Mononuclear cell (primary cell): Measurements from ENCODE around the gene DENND10. TPM values are rescaled to one million over a fixed set of nuclear protein-coding genes. Genes with fewer than 3 reads are reported as not detected.
A peak's percentile ranks its signal among the peaks of the same experiment; 100 is the strongest.
"Not testable (repeated sequence)": the region's sequence is repeated elsewhere in the genome, so short reads cannot be mapped to it uniquely, and the experiment has no call there.

Source experiments
- H3K27me3 ChIP-seq: 2 replicates; pipeline ENCODE4 v1.6.0; 2011; ENCODE audit warnings: low read length, control low read depth; ENCODE audit not compliant: insufficient read depth
- H3K4me1 ChIP-seq: 2 replicates; pipeline ENCODE4 v1.5.1; 2011; ENCODE audit warnings: mild to moderate bottlenecking, low read length, control low read depth; ENCODE audit not compliant: insufficient read depth
- H3K4me3 ChIP-seq: 2 replicates; pipeline ENCODE4 v1.5.1; 2011; ENCODE audit warnings: mild to moderate bottlenecking, low read length, moderate library complexity
- H3K9me3 ChIP-seq: 2 replicates; pipeline ENCODE4 v1.5.1; 2011; ENCODE audit warnings: low read depth, mild to moderate bottlenecking, control low read depth, low read length
- total RNA-seq: library from RNA; depleted of rRNA; stranded (reverse); fragments of >200 nt; gene quantifications from one replicate; pipeline ENCODE4 v1.2.3, GENCODE V29; 2012

Gene DENND10
- total RNA-seq, 1 donor = 40.8 TPM

- Histone ChIP-seq H3K9me3 (no peaks in the 10 kb centered on the region), H3K4me1 (peaks cover 44% of the 10 kb centered on the region), H3K27me3 (no peaks in the 10 kb centered on the region), H3K4me3 (no peak overlapping the region)
Observed at GRCh38 chr10:119087271-119087882, 16.5 kb upstream of the DENND10 start.

- no peaks in the 10 kb centered on the region for H3K9me3 ChIP-seq
- H3K27me3 ChIP-seq = no peaks in the 10 kb centered on the region
- no peak overlapping the region for H3K4me3 ChIP-seq
- peaks cover 51% of the 10 kb centered on the region for H3K4me1 ChIP-seq
Observed at GRCh38 chr10:119090026-119090795, 13.7 kb upstream of the DENND10 start.

GRCh38 chr10:119090968-119091367 lies 12.9 kb upstream of the DENND10 start:
- no peaks in the 10 kb centered on the region for H3K9me3 ChIP-seq
- H3K4me3 ChIP-seq = no peak overlapping the region
- no peaks in the 10 kb centered on the region for H3K27me3 ChIP-seq
- peaks cover 51% of the 10 kb centered on the region for H3K4me1 ChIP-seq

GRCh38 chr10:119095640-119096039 lies 8.3 kb upstream of the DENND10 start:
- no peaks in the 10 kb centered on the region for H3K27me3 ChIP-seq
- no peaks in the 10 kb centered on the region for H3K9me3 ChIP-seq
- H3K4me1 ChIP-seq = peaks cover 32% of the 10 kb centered on the region
- H3K4me3 ChIP-seq = no peak overlapping the region

- H3K27me3 ChIP-seq, H3K9me3 ChIP-seq, H3K4me3 ChIP-seq: not testable (repeated sequence)
- peaks cover 22% of the 10 kb centered on the region for H3K4me1 ChIP-seq
Observed at GRCh38 chr10:119096641-119097415, 7.1 kb upstream of the DENND10 start.

- Histone ChIP-seq H3K4me3 (no peak overlapping the region), H3K9me3 (no peaks in the 10 kb centered on the region), H3K4me1 (peaks cover 9% of the 10 kb centered on the region), H3K27me3 (no peaks in the 10 kb centered on the region)
Observed at GRCh38 chr10:119098576-119098975, 5.3 kb upstream of the DENND10 start.

GRCh38 chr10:119100434-119101238 lies 3.3 kb upstream of the DENND10 start:
- Histone ChIP-seq H3K4me1 (peaks cover 20% of the 10 kb centered on the region), H3K4me3 (no peak overlapping the region), H3K27me3 (no peaks in the 10 kb centered on the region), H3K9me3 (no peaks in the 10 kb centered on the region)

- Histone ChIP-seq H3K4me3 (no peak overlapping the region), H3K9me3 (no peaks in the 10 kb centered on the region), H3K4me1 (peaks cover 29% of the 10 kb centered on the region), H3K27me3 (no peaks in the 10 kb centered on the region)
Observed at GRCh38 chr10:119101366-119102098, 2.4 kb upstream of the DENND10 start.

- peaks cover 45% of the 10 kb centered on the region for H3K4me1 ChIP-seq
- H3K4me3 ChIP-seq = no peak overlapping the region
- H3K27me3 ChIP-seq = no peaks in the 10 kb centered on the region
- no peaks in the 10 kb centered on the region for H3K9me3 ChIP-seq
Observed at GRCh38 chr10:119103241-119103902, 541 bp upstream of the DENND10 start.

- Histone ChIP-seq H3K4me3 (peak overlapping the region; percentile 59), H3K27me3 (no peaks in the 10 kb centered on the region), H3K9me3 (no peaks in the 10 kb centered on the region), H3K4me1 (peaks cover 55% of the 10 kb centered on the region)
Observed at GRCh38 chr10:119104654-119105015, 722 bp downstream of the DENND10 start.

- Histone ChIP-seq H3K27me3 (no peaks in the 10 kb centered on the region), H3K4me1 (peaks cover 55% of the 10 kb centered on the region), H3K9me3 (no peaks in the 10 kb centered on the region), H3K4me3 (peak overlapping the region; percentile 59)
Observed at GRCh38 chr10:119105155-119105554, 1.2 kb downstream of the DENND10 start.

GRCh38 chr10:119105899-119106298 lies 2.0 kb downstream of the DENND10 start:
- not testable (repeated sequence) for H3K9me3 ChIP-seq, H3K27me3 ChIP-seq, H3K4me3 ChIP-seq
- H3K4me1 ChIP-seq = peaks cover 50% of the 10 kb centered on the region

GRCh38 chr10:119107106-119107505 lies 3.2 kb downstream of the DENND10 start:
- not testable (repeated sequence) for H3K9me3 ChIP-seq, H3K4me3 ChIP-seq, H3K27me3 ChIP-seq
- H3K4me1 ChIP-seq = peaks cover 58% of the 10 kb centered on the region

- H3K4me3 ChIP-seq, H3K9me3 ChIP-seq, H3K27me3 ChIP-seq: not testable (repeated sequence)
- peaks cover 65% of the 10 kb centered on the region for H3K4me1 ChIP-seq
Observed at GRCh38 chr10:119107771-119108170, 3.9 kb downstream of the DENND10 start.
